ENCODE measurements around the gene KDM3B.

The KDM3B gene

DNA sequence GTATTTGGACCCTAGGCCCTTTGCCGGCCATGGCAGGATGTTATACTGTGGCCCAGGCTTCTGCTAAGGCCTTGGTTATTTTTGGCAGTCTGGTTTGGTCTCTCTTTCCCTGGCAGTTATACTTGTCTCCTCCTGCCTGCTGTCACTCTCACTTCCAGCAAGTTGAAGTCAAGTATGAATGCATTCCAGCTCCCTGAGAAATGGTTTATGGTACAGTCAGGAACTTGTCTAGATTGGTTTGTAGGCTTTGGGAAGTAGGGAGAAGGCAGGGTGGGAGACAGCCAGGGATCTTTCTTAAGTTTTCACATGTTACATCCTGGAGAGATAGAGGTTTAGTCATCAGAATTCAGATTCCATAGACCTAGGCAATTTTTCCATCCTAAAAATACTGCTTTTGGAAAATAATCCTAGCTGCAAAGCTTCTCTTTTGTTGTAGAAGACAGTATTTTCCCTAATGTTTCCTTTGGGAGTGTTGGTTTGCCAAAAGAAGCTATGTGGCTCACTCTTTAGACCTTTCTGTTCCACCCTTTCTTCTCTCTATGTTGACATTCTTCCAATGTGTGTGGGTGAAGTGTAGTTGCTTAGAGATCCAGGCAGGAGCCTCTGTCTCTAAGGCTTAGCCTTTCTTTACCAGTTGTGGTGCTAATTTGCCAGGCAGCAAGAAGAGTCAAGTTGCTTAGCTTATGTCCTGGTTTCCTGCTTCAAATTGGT is 2.5 kb upstream of the KDM3B start:
- no peak overlapping the region for H3K4me3 ChIP-seq (ENCODE audit: low read depth, low read length)
- no peak for DNase-seq (ENCODE audit: low read depth)
- TF ChIP-seq, protein P1, sequence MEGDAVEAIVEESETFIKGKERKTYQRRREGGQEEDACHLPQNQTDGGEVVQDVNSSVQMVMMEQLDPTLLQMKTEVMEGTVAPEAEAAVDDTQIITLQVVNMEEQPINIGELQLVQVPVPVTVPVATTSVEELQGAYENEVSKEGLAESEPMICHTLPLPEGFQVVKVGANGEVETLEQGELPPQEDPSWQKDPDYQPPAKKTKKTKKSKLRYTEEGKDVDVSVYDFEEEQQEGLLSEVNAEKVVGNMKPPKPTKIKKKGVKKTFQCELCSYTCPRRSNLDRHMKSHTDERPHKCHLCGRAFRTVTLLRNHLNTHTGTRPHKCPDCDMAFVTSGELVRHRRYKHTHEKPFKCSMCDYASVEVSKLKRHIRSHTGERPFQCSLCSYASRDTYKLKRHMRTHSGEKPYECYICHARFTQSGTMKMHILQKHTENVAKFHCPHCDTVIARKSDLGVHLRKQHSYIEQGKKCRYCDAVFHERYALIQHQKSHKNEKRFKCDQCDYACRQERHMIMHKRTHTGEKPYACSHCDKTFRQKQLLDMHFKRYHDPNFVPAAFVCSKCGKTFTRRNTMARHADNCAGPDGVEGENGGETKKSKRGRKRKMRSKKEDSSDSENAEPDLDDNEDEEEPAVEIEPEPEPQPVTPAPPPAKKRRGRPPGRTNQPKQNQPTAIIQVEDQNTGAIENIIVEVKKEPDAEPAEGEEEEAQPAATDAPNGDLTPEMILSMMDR (IDR thresholded peaks at IDR 0.05; ENCODE audit: low read depth, low read length, missing control alignments) = no peak

GRCh38 chr5:138350563-138350890 is 2.0 kb upstream of the KDM3B start:
- no peak for DNase-seq (ENCODE audit: low read depth)
- TF ChIP-seq, protein P1 (IDR thresholded peaks at IDR 0.05; ENCODE audit: low read depth, low read length, missing control alignments) = no peak
- no peak overlapping the region for H3K4me3 ChIP-seq (ENCODE audit: low read depth, low read length)

- no peak for DNase-seq (ENCODE audit: low read depth)
- H3K4me3 ChIP-seq (ENCODE audit: low read depth, low read length) = no peak overlapping the region
- TF ChIP-seq, protein P1 (IDR thresholded peaks at IDR 0.05; ENCODE audit: low read depth, low read length, missing control alignments) = no peak
These were observed 1.4 kb upstream of the KDM3B start for GRCh38 chr5:138351056-138351455.

GRCh38 chr5:138351517-138351916 is 968 bp upstream of the KDM3B start:
- TF ChIP-seq, protein P1 (IDR thresholded peaks at IDR 0.05; ENCODE audit: low read depth, low read length, missing control alignments) = no peak
- no peak for DNase-seq (ENCODE audit: low read depth)
- no peak overlapping the region for H3K4me3 ChIP-seq (ENCODE audit: low read depth, low read length)

DNA sequence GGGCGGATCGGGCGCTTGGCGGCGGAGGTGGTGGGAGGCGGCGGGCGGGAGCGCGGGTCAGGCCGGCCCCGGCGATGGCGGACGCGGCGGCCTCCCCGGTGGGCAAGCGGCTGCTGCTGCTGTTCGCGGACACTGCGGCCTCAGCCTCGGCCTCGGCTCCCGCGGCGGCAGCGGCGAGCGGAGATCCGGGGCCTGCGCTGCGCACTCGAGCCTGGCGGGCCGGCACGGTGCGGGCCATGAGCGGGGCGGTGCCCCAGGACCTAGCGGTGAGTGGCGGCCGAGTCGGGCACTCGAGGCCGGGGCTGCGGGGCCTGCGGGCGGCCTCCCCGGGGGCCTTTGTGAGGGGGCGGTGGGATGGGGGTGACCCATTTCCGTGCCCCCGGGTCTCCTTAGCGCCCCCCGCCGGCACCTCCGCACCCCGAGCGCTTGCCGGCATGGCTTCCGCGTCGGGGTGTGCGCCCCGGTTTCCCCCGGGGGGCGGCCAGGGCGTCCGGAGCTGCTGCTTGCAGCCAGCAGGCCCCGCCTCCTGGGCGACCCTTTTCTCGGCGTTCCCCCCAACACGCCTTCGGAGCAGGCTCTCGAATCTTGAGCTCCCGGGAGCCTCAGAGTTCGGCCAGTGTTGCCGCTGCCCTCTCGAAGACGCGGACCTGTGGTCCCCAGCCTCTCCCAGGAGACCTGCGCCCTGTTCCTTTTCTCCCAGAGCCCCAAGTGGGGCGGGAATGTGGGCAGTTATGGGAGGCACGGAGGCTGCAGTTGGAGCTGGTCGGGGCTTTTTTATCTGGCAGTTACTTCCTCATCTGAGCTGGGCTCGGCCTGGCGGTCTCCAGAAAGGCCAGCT is 456 bp downstream of the KDM3B start:
- TF ChIP-seq, protein P1 (IDR thresholded peaks at IDR 0.05; ENCODE audit: low read depth, low read length, missing control alignments) = peak; percentile 36
- peak overlapping the region; percentile 87 for H3K4me3 ChIP-seq (ENCODE audit: low read depth, low read length)
- no peak for DNase-seq (ENCODE audit: low read depth)

- TF ChIP-seq, protein P1 (IDR thresholded peaks at IDR 0.05; ENCODE audit: low read depth, low read length, missing control alignments) = no peak
- DNase-seq (ENCODE audit: low read depth) = no peak
- H3K4me3 ChIP-seq (ENCODE audit: low read depth, low read length) = peak overlapping the region; percentile 87
These were observed 1.1 kb downstream of the KDM3B start for GRCh38 chr5:138353560-138354080.

All from GM12864 (cell line).